Endothelial cell of umbilical vein (primary cell): Measurements from ENCODE around the gene ARHGAP31. TPM values are rescaled to one million over a fixed set of nuclear protein-coding genes. Genes with fewer than 3 reads are reported as not detected.

Experiments used
- BruUV-seq: library from RNA; stranded (reverse); fragments of 400-500 nt; replicated peaks from 2 replicates; lab custom pipeline; 2021; lab: Mats Ljungman, UMichigan
- CTCF ChIA-PET: fragments of 300-600, 350-600 bp; sonication (Branson Sonifier 250); formaldehyde crosslinking; loops from one replicate; lab custom pipeline; 2021; ENCODE audit warnings: antibody characterized with exemption, inconsistent platforms; lab: Charles Lee
- POLR2A ChIA-PET: fragments of 300-600, 350-600 bp; sonication (Branson Sonifier 250); formaldehyde crosslinking; loops from one replicate; lab custom pipeline; 2021; ENCODE audit warnings: antibody characterized with exemption, inconsistent platforms; lab: Charles Lee
- DNase-seq: peaks from one replicate; pipeline ENCODE4 v3.0.0-alpha.2; 2011; ENCODE audit warnings: low read depth, low spot score
- FAIRE-seq: peaks from 2 replicates; lab custom pipeline; 2011; peaks lifted over from hg19 to GRCh38; lab: Jason Lieb, UNC
- H2AFZ ChIP-seq: 2 replicates; pipeline ENCODE4 v1.6.0; 2012; ENCODE audit warnings: low read depth, low read length, control low read depth, inconsistent platforms
- H3K27ac ChIP-seq: 2 replicates; pipeline ENCODE4 v1.5.1; 2011; ENCODE audit warnings: low read depth, mild to moderate bottlenecking, control low read depth, low read length, moderate library complexity; ENCODE audit not compliant: insufficient read depth
- H3K27me3 ChIP-seq, 2 experiments: 2 replicates each; pipeline versions ENCODE4 v1.6.0 to v1.6.1; 2011; ENCODE audit warnings: low read length in 2 of 2, mixed read lengths in 1 of 2; ENCODE audit not compliant: control insufficient read depth in 2 of 2, insufficient read depth in 2 of 2
- H3K36me3 ChIP-seq, 2 experiments: 2 replicates in 1 of 2; 3 replicates in 1 of 2; pipeline ENCODE4 v1.5.1; 2011; ENCODE audit warnings: low read length in 2 of 2, mild to moderate bottlenecking in 1 of 2, moderate library complexity in 1 of 2; ENCODE audit not compliant: control insufficient read depth in 2 of 2, insufficient read depth in 2 of 2; ENCODE audit errors: extremely low read depth in 1 of 2
- H3K4me1 ChIP-seq: 3 replicates; pipeline ENCODE4 v1.5.1; 2011; ENCODE audit warnings: mild to moderate bottlenecking, low read length; ENCODE audit not compliant: control insufficient read depth, insufficient read depth; ENCODE audit errors: extremely low read depth
- H3K4me2 ChIP-seq: 2 replicates; pipeline ENCODE4 v1.6.1; 2011; ENCODE audit warnings: low read length, control low read depth, mixed read lengths; ENCODE audit not compliant: insufficient read depth
- H3K4me3 ChIP-seq, 3 experiments: fragments of 200-600 bp in 1 of 3; sonication (generic), shearing (Covaris generic) in 1 of 3; replicated peaks in 1 of 3; 2 replicates each; pipeline ENCODE4 v1.5.1; 2011 to 2016; ENCODE audit warnings: control low read depth in 3 of 3, low read length in 3 of 3, mild to moderate bottlenecking in 2 of 3, inconsistent platforms in 1 of 3, low read depth in 1 of 3, moderate library complexity in 1 of 3; ENCODE audit not compliant: insufficient read depth in 1 of 3
- H3K79me2 ChIP-seq: 2 replicates; pipeline ENCODE4 v1.6.0; 2012; ENCODE audit warnings: low read length, inconsistent platforms; ENCODE audit not compliant: control insufficient read depth, insufficient read depth
- H3K9ac ChIP-seq: replicated peaks from 2 replicates; pipeline ENCODE3; 2011; ENCODE audit warnings: low read length, control low read depth; ENCODE audit not compliant: insufficient read depth; ENCODE audit errors: extremely low read depth
- H3K9me1 ChIP-seq: replicated peaks from 3 replicates; pipeline ENCODE4 v1.6.0; 2011; ENCODE audit warnings: mild to moderate bottlenecking, low read length; ENCODE audit not compliant: control insufficient read depth, insufficient read depth; ENCODE audit errors: extremely low read depth
- H3K9me3 ChIP-seq: replicated peaks from 2 replicates; pipeline ENCODE4 v1.5.1; 2012; ENCODE audit warnings: low read length, inconsistent platforms; ENCODE audit not compliant: control insufficient read depth, insufficient read depth
- H4K20me1 ChIP-seq: replicated peaks from 2 replicates; pipeline ENCODE3; 2011; ENCODE audit warnings: mild to moderate bottlenecking, low read length; ENCODE audit not compliant: control insufficient read depth, insufficient read depth; ENCODE audit errors: extremely low read depth
- EZH2 ChIP-seq: IDR thresholded peaks from 2 replicates; pipeline ENCODE4 v1.6.1; 2012; ENCODE audit warnings: borderline replicate concordance, low read depth, mild to moderate bottlenecking, moderate library complexity, low read length, inconsistent platforms; ENCODE audit not compliant: severe bottlenecking
- FOS ChIP-seq: IDR thresholded peaks from 2 replicates; pipeline ENCODE4 v1.6.1; 2011; ENCODE audit warnings: mild to moderate bottlenecking, low read length, moderate library complexity, borderline replicate concordance; ENCODE audit not compliant: insufficient read depth
- GATA2 ChIP-seq: IDR thresholded peaks from 2 replicates; pipeline ENCODE4 v1.7.0; 2011; ENCODE audit warnings: low read depth, mild to moderate bottlenecking, moderate library complexity, mixed read lengths, low read length; ENCODE audit not compliant: insufficient read length, insufficient read depth
- JUN ChIP-seq: IDR thresholded peaks from 2 replicates; pipeline ENCODE4 v1.6.1; 2011; ENCODE audit warnings: borderline replicate concordance, low read depth; ENCODE audit not compliant: insufficient read length, insufficient read depth
- MYC ChIP-seq: IDR thresholded peaks from one replicate; pipeline ENCODE4 v1.6.1; 2011; ENCODE audit warnings: mild to moderate bottlenecking, low read depth, low read length
- POLR2A ChIP-seq: IDR thresholded peaks from 2 replicates; pipeline ENCODE4 v1.6.1; 2012; ENCODE audit warnings: low read depth, mild to moderate bottlenecking, control low read depth, low read length
- POLR2AphosphoS5 ChIP-seq: IDR thresholded peaks from 2 replicates; pipeline ENCODE4 v1.6.1; 2012; ENCODE audit warnings: low read depth, mild to moderate bottlenecking, control low read depth, low read length, moderate library complexity; ENCODE audit not compliant: insufficient read depth
- dilution Hi-C: fragments of 300-500 bp; cut with MboI; formaldehyde crosslinking; loops from one replicate; pipeline ENCODE4 v1.15.0; 2019; ENCODE audit warnings: low sequenced_read_pairs; ENCODE audit not compliant: extremely low pct_ligation_motif_present
- intact Hi-C: fragments of 100-400 bp; cut with micrococcal nuclease; formaldehyde crosslinking; loops from one replicate; pipeline ENCODE4 v1.10.0; 2022
- polyA plus RNA-seq, 4 experiments: library from polyadenylated mRNA; depleted of rRNA in 3 of 4; stranded (reverse) in 3 of 4; unstranded in 1 of 4; fragments of >200 nt; gene quantifications; 2 replicates each; pipeline versions ENCODE4 v1.2.1 to v1.2.3, GENCODE V29; 2011 to 2012; ENCODE audit warnings: missing spikeins in 1 of 4
- total RNA-seq: library from RNA; stranded (reverse); gene quantifications from 2 replicates; pipeline ENCODE4 v1.2.3, GENCODE V29; 2021
- TF ChIP-seq, protein P1 (sequence below): IDR thresholded peaks from 2 replicates; pipeline ENCODE4 v1.6.1; 2011; ENCODE audit not compliant: insufficient read depth, insufficient read length
- TF ChIP-seq, protein P2 (sequence below), 2 donors: IDR thresholded peaks; 1 replicate in 1 of 2; 2 replicates in 1 of 2; pipeline ENCODE4 v1.5.1; 2011; ENCODE audit warnings: low read length in 2 of 2, mild to moderate bottlenecking in 2 of 2, moderate library complexity in 2 of 2, control low read depth in 1 of 2, inconsistent platforms in 1 of 2, low read depth in 1 of 2; ENCODE audit not compliant: insufficient read depth in 1 of 2; ENCODE audit errors: extremely low read depth in 1 of 2

The ARHGAP31 gene
- total and polyA plus RNA-seq, 2 donors (not counting 3 experiments of a cell fraction or from before 2014, with no cell fraction given): 25.5 to 65.8 TPM

DNA sequence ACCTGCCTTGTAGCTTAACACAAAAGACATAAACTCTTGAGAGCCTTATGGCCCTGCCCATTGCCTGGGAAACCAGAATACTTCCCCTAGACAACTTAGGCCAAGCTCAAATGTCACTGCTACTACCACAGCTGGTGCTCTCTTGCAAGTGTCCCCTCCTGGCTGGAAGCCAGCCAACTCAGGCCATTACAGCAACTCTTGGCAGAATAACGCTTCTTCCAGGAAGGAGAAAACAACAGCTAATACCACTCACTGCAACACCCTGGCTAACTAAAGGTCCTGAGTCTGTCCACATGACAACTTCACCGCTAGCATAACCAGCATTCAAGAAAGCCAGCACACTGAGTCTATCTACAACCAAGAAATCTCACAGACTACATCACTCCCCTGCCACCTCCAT, 48.4 kb upstream of the ARHGAP31 start:
- FAIRE-seq: no peak
- TF ChIP-seq FOS (no peak), POLR2A (no peak), EZH2 (no peak), MYC (no peak), JUN (no peak), POLR2AphosphoS5 (no peak), GATA2 (no peak)
- TF ChIP-seq, protein P1, sequence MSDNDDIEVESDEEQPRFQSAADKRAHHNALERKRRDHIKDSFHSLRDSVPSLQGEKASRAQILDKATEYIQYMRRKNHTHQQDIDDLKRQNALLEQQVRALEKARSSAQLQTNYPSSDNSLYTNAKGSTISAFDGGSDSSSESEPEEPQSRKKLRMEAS: no peak
- TF ChIP-seq, protein P2, sequence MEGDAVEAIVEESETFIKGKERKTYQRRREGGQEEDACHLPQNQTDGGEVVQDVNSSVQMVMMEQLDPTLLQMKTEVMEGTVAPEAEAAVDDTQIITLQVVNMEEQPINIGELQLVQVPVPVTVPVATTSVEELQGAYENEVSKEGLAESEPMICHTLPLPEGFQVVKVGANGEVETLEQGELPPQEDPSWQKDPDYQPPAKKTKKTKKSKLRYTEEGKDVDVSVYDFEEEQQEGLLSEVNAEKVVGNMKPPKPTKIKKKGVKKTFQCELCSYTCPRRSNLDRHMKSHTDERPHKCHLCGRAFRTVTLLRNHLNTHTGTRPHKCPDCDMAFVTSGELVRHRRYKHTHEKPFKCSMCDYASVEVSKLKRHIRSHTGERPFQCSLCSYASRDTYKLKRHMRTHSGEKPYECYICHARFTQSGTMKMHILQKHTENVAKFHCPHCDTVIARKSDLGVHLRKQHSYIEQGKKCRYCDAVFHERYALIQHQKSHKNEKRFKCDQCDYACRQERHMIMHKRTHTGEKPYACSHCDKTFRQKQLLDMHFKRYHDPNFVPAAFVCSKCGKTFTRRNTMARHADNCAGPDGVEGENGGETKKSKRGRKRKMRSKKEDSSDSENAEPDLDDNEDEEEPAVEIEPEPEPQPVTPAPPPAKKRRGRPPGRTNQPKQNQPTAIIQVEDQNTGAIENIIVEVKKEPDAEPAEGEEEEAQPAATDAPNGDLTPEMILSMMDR (IDR thresholded peaks at IDR 0.05; ENCODE audit: extremely low read depth in 1 of 2, insufficient read depth in 1 of 2, low read depth in 1 of 2, low read length in 2 of 2): no peak
- H3K79me2 ChIP-seq: no peaks in the 10 kb centered on the region
- H4K20me1 ChIP-seq: no peaks in the 10 kb centered on the region
- H3K4me3 ChIP-seq: no peak overlapping the region
- no peak overlapping the region for H3K4me2 ChIP-seq
- peaks cover 2% of the 10 kb centered on the region for H3K4me1 ChIP-seq
- H3K36me3 ChIP-seq: no peaks in the 10 kb centered on the region
- H3K9me3 ChIP-seq: no peaks in the 10 kb centered on the region
- no peaks in the 10 kb centered on the region for H3K9me1 ChIP-seq
- no peak overlapping the region for H3K9ac ChIP-seq
- H3K27me3 ChIP-seq: no peaks in the 10 kb centered on the region
- CTCF ChIA-PET: interaction anchor here (1.5 kb wide), 1 partner anchor 30 kb away, joined by 3 read pairs; no protein-coding TSS in a partner anchor
- intact Hi-C loops: no loop called here
- DNase-seq: no peak
- no TSS peak for BruUV-seq
- dilution Hi-C loops: no loop called here
- POLR2A ChIA-PET: no interaction called here
- no peak overlapping the region for H2AFZ ChIP-seq
- H3K27ac ChIP-seq: no peak overlapping the region
